ENCODE measurements around the gene SAMD9.
A peak's percentile ranks its signal among the peaks of the same experiment; 100 is the strongest.
"Not testable (repeated sequence)": the region's sequence is repeated elsewhere in the genome, so short reads cannot be mapped to it uniquely, and the experiment has no call there.

Gene SAMD9

GRCh38 chr7:93117852-93118530, at the start of gene SAMD9:
TSS of gene SAMD9 (minus strand) at chr7:93117979. CDS start at chr7:93106097, 11,882 bp downstream.
- peak; percentile 99 for DNase-seq

- DNase-seq = peak; percentile 84
These were observed 47.7 kb upstream of the SAMD9 start for GRCh38 chr7:93165447-93165846.

- DNase-seq = no peak
These were observed 47.0 kb upstream of the SAMD9 start for GRCh38 chr7:93164766-93165165.

GRCh38 chr7:93161181-93161762, 43.5 kb upstream of the SAMD9 start:
- no peak for DNase-seq

- no peak for DNase-seq
These were observed 42.6 kb upstream of the SAMD9 start for GRCh38 chr7:93160410-93160809.

GRCh38 chr7:93159490-93159889, 41.7 kb upstream of the SAMD9 start:
- DNase-seq = no peak

GRCh38 chr7:93156884-93157283, 39.1 kb upstream of the SAMD9 start:
- DNase-seq = no peak

GRCh38 chr7:93150200-93150835, 32.5 kb upstream of the SAMD9 start:
- DNase-seq = peak; percentile 87

- DNase-seq = no peak
These were observed 30.9 kb upstream of the SAMD9 start for GRCh38 chr7:93148727-93149126.

GRCh38 chr7:93148144-93148543, 30.4 kb upstream of the SAMD9 start, which contains the start of gene SAMD9L:
TSS of gene SAMD9L (minus strand) at chr7:93148385. CDS start at chr7:93135971, 12,414 bp downstream.
- peak; percentile 94 for DNase-seq

- peak; percentile 96 for DNase-seq
These were observed 29.6 kb upstream of the SAMD9 start for GRCh38 chr7:93147363-93147762.

GRCh38 chr7:93146472-93147141, 28.8 kb upstream of the SAMD9 start:
- DNase-seq = peak; percentile 83

GRCh38 chr7:93146036-93146435, 28.3 kb upstream of the SAMD9 start:
- DNase-seq = peak; percentile 66

- peak; percentile 92 for DNase-seq
These were observed 27.6 kb upstream of the SAMD9 start for GRCh38 chr7:93145354-93145753.

- DNase-seq = no peak
These were observed 24.3 kb upstream of the SAMD9 start for GRCh38 chr7:93142127-93142526.

- no peak for DNase-seq
These were observed 22.9 kb upstream of the SAMD9 start for GRCh38 chr7:93140582-93141191.

- DNase-seq = no peak
These were observed 20.8 kb upstream of the SAMD9 start for GRCh38 chr7:93138576-93138975.

- no peak for DNase-seq
These were observed 15.2 kb upstream of the SAMD9 start for GRCh38 chr7:93133005-93133404.

- DNase-seq = no peak
These were observed 14.4 kb upstream of the SAMD9 start for GRCh38 chr7:93132216-93132615.

GRCh38 chr7:93126954-93127353, 9.2 kb upstream of the SAMD9 start:
- not testable (repeated sequence) for DNase-seq

GRCh38 chr7:93123532-93123931, 5.8 kb upstream of the SAMD9 start:
- not testable (repeated sequence) for DNase-seq

- no peak for DNase-seq
These were observed 3.1 kb upstream of the SAMD9 start for GRCh38 chr7:93120592-93121549.
